Measurements from ENCODE around the gene ABHD14A.

DNA sequence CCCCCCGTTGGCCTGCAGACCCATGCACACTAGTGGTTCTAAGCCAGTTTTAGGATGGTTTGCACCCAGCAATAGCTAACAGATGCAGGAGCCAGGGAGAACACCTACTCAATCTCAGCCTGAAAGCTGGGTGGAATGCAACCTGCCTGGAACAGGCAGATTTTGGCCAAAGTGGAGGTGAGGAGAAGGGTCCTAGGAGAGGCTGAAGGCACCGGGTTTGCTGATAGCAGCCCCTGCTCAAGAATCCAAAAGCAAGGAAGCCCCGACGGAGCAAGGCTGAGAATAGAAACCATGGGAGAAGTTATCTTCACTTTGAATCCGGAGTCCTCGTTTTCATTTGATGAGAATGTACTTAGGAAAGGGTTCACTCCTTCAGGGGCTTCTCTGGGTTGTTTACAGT lies 43.1 kb upstream of the ABHD14A start:
- TF ChIP-seq, protein P1, sequence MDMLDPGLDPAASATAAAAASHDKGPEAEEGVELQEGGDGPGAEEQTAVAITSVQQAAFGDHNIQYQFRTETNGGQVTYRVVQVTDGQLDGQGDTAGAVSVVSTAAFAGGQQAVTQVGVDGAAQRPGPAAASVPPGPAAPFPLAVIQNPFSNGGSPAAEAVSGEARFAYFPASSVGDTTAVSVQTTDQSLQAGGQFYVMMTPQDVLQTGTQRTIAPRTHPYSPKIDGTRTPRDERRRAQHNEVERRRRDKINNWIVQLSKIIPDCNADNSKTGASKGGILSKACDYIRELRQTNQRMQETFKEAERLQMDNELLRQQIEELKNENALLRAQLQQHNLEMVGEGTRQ (IDR thresholded peaks at IDR 0.05; ENCODE audit: low read depth, low read length) = no peak
- TF ChIP-seq, protein P2, sequence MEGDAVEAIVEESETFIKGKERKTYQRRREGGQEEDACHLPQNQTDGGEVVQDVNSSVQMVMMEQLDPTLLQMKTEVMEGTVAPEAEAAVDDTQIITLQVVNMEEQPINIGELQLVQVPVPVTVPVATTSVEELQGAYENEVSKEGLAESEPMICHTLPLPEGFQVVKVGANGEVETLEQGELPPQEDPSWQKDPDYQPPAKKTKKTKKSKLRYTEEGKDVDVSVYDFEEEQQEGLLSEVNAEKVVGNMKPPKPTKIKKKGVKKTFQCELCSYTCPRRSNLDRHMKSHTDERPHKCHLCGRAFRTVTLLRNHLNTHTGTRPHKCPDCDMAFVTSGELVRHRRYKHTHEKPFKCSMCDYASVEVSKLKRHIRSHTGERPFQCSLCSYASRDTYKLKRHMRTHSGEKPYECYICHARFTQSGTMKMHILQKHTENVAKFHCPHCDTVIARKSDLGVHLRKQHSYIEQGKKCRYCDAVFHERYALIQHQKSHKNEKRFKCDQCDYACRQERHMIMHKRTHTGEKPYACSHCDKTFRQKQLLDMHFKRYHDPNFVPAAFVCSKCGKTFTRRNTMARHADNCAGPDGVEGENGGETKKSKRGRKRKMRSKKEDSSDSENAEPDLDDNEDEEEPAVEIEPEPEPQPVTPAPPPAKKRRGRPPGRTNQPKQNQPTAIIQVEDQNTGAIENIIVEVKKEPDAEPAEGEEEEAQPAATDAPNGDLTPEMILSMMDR (conservative IDR thresholded peaks at IDR 0.05; ENCODE audit: low read depth, low read length) = no peak
- TF ChIP-seq RAD21 (IDR thresholded peaks at IDR 0.05; ENCODE audit: low read length) (no peak), RFX5 (IDR thresholded peaks at IDR 0.05; ENCODE audit: low read depth, low read length) (no peak), MXI1 (IDR thresholded peaks at IDR 0.05; ENCODE audit: borderline replicate concordance, low read depth, low read length) (no peak), POLR2A (IDR thresholded peaks at IDR 0.05; ENCODE audit: low read depth, low read length) (no peak), CEBPB (IDR thresholded peaks at IDR 0.05; ENCODE audit: low read depth, low read length) (no peak), MAFK (IDR thresholded peaks at IDR 0.05; ENCODE audit: low read depth, low read length) (no peak), NFE2L2 (IDR thresholded peaks at IDR 0.05; ENCODE audit: low read depth, low read length) (no peak), SMC3 (IDR thresholded peaks at IDR 0.05; ENCODE audit: low read depth, low read length) (no peak), MAZ (IDR thresholded peaks at IDR 0.05; ENCODE audit: borderline replicate concordance, low read depth, low read length) (no peak)
- TF ChIP-seq, protein P3, sequence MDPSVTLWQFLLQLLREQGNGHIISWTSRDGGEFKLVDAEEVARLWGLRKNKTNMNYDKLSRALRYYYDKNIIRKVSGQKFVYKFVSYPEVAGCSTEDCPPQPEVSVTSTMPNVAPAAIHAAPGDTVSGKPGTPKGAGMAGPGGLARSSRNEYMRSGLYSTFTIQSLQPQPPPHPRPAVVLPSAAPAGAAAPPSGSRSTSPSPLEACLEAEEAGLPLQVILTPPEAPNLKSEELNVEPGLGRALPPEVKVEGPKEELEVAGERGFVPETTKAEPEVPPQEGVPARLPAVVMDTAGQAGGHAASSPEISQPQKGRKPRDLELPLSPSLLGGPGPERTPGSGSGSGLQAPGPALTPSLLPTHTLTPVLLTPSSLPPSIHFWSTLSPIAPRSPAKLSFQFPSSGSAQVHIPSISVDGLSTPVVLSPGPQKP (IDR thresholded peaks at IDR 0.05; ENCODE audit: borderline replicate concordance, low read depth, low read length) = no peak
